ENCODE results near the gene SUOX. TPM values are rescaled to one million over a fixed set of nuclear protein-coding genes. Genes with fewer than 3 reads are reported as not detected.
"Not testable (repeated sequence)": the region's sequence is repeated elsewhere in the genome, so short reads cannot be mapped to it uniquely, and the experiment has no call there.

SUOX gene
- total RNA-seq, 1 experiment from 2014 or later, result 11.0 TPM

- not testable (repeated sequence) for H3K36me3 ChIP-seq (ENCODE audit: insufficient read depth, low read length); DNase-seq
Observed at GRCh38 chr12:55985976-55986375, 11.1 kb upstream of the SUOX start.

GRCh38 chr12:55991110-55991509, 6.0 kb upstream of the SUOX start:
- Histone ChIP-seq H3K4me2 (ENCODE audit: low read depth, low read length, poor library complexity, severe bottlenecking) (no peak overlapping the region), H3K4me1 (ENCODE audit: low read length) (no peaks in the 10 kb centered on the region), H3K9me2 (replicated peaks; ENCODE audit: insufficient read depth, low read length) (no peaks in the 10 kb centered on the region), H3K79me2 (ENCODE audit: low read length) (no peaks in the 10 kb centered on the region), H3K27ac (ENCODE audit: low read length) (no peak overlapping the region), H3K9ac (ENCODE audit: low read length) (no peak overlapping the region), H2AFZ (ENCODE audit: low read length) (no peak overlapping the region), H4K20me1 (ENCODE audit: insufficient read depth, low read depth, low read length) (no peaks in the 10 kb centered on the region), H3K27me3 (ENCODE audit: low read length) (no peaks in the 10 kb centered on the region), H3K9me3 (ENCODE audit: low read length) (no peaks in the 10 kb centered on the region), H3K4me3 (ENCODE audit: low read length) (no peak overlapping the region), H3K36me3 (ENCODE audit: insufficient read depth, low read length) (peaks cover 9% of the 10 kb centered on the region; the same call in 1 of the 2 replicates)
- DNase-seq, result no peak

More at GRCh38 chr12:55985976-55986375, 11.1 kb upstream of the SUOX start:
- not testable (repeated sequence) for H3K4me3 ChIP-seq (ENCODE audit: low read length); H3K27ac ChIP-seq (ENCODE audit: low read length); H3K9me3 ChIP-seq (ENCODE audit: low read length); H3K9me2 ChIP-seq (replicated peaks; ENCODE audit: insufficient read depth, low read length); H4K20me1 ChIP-seq (ENCODE audit: insufficient read depth, low read depth, low read length); H3K27me3 ChIP-seq (ENCODE audit: low read length); H3K9ac ChIP-seq (ENCODE audit: low read length); H3K4me2 ChIP-seq (ENCODE audit: low read depth, low read length, poor library complexity, severe bottlenecking); H3K79me2 ChIP-seq (ENCODE audit: low read length); H2AFZ ChIP-seq (ENCODE audit: low read length)
- peaks cover 25% of the 10 kb centered on the region for H3K4me1 ChIP-seq (ENCODE audit: low read length)

GRCh38 chr12:55993230-55993853, 3.7 kb upstream of the SUOX start:
- Histone ChIP-seq H2AFZ (ENCODE audit: low read length) (no peak overlapping the region), H3K4me2 (ENCODE audit: low read depth, low read length, poor library complexity, severe bottlenecking) (no peak overlapping the region), H3K27me3 (ENCODE audit: low read length) (no peaks in the 10 kb centered on the region), H3K36me3 (ENCODE audit: insufficient read depth, low read length) (peaks cover 9% of the 10 kb centered on the region; the same call in 1 of the 2 replicates), H3K9ac (ENCODE audit: low read length) (no peak overlapping the region), H4K20me1 (ENCODE audit: insufficient read depth, low read depth, low read length) (no peaks in the 10 kb centered on the region), H3K27ac (ENCODE audit: low read length) (no peak overlapping the region), H3K4me3 (ENCODE audit: low read length) (no peak overlapping the region), H3K9me2 (replicated peaks; ENCODE audit: insufficient read depth, low read length) (no peaks in the 10 kb centered on the region), H3K9me3 (ENCODE audit: low read length) (no peaks in the 10 kb centered on the region), H3K79me2 (ENCODE audit: low read length) (no peaks in the 10 kb centered on the region), H3K4me1 (ENCODE audit: low read length) (no peaks in the 10 kb centered on the region)
- DNase-seq, result no peak

GRCh38 chr12:55995366-55995765, 1.7 kb upstream of the SUOX start:
- Histone ChIP-seq H3K9me2 (replicated peaks; ENCODE audit: insufficient read depth, low read length) (no peaks in the 10 kb centered on the region), H2AFZ (ENCODE audit: low read length) (no peak overlapping the region), H3K9me3 (ENCODE audit: low read length) (no peaks in the 10 kb centered on the region), H3K9ac (ENCODE audit: low read length) (no peak overlapping the region), H3K4me1 (ENCODE audit: low read length) (no peaks in the 10 kb centered on the region), H3K36me3 (ENCODE audit: insufficient read depth, low read length) (peaks cover 9% of the 10 kb centered on the region; the same call in 1 of the 2 replicates), H3K27me3 (ENCODE audit: low read length) (no peaks in the 10 kb centered on the region), H4K20me1 (ENCODE audit: insufficient read depth, low read depth, low read length) (no peaks in the 10 kb centered on the region), H3K79me2 (ENCODE audit: low read length) (no peaks in the 10 kb centered on the region), H3K4me2 (ENCODE audit: low read depth, low read length, poor library complexity, severe bottlenecking) (no peak overlapping the region), H3K4me3 (ENCODE audit: low read length) (no peak overlapping the region), H3K27ac (ENCODE audit: low read length) (no peak overlapping the region)
- no peak for DNase-seq

- no peak overlapping the region for H3K4me3 ChIP-seq (ENCODE audit: low read length)
- H3K79me2 ChIP-seq (ENCODE audit: low read length), result no peaks in the 10 kb centered on the region
- H2AFZ ChIP-seq (ENCODE audit: low read length), result no peak overlapping the region
- H3K4me1 ChIP-seq (ENCODE audit: low read length), result no peaks in the 10 kb centered on the region
- H3K36me3 ChIP-seq (ENCODE audit: insufficient read depth, low read length), result peaks cover 2% of the 10 kb centered on the region; the same call in 1 of the 2 replicates
- no peaks in the 10 kb centered on the region for H3K27me3 ChIP-seq (ENCODE audit: low read length)
- no peak overlapping the region for H3K27ac ChIP-seq (ENCODE audit: low read length)
- no peaks in the 10 kb centered on the region for H4K20me1 ChIP-seq (ENCODE audit: insufficient read depth, low read depth, low read length)
- no peak overlapping the region for H3K4me2 ChIP-seq (ENCODE audit: low read depth, low read length, poor library complexity, severe bottlenecking)
- H3K9ac ChIP-seq (ENCODE audit: low read length), result no peak overlapping the region
- H3K9me3 ChIP-seq (ENCODE audit: low read length), result no peaks in the 10 kb centered on the region
- H3K9me2 ChIP-seq (replicated peaks; ENCODE audit: insufficient read depth, low read length), result no peaks in the 10 kb centered on the region
- DNase-seq, result peak; percentile 88
Observed at GRCh38 chr12:55996201-55996714, 818 bp upstream of the SUOX start.

GRCh38 chr12:55997535-55997859, 421 bp downstream of the SUOX start:
- no peak overlapping the region for H3K9ac ChIP-seq (ENCODE audit: low read length)
- no peak for DNase-seq
- no peaks in the 10 kb centered on the region for H3K36me3 ChIP-seq (ENCODE audit: insufficient read depth, low read length)
- no peaks in the 10 kb centered on the region for H3K4me1 ChIP-seq (ENCODE audit: low read length)
- H4K20me1 ChIP-seq (ENCODE audit: insufficient read depth, low read depth, low read length), result no peaks in the 10 kb centered on the region
- no peaks in the 10 kb centered on the region for H3K9me2 ChIP-seq (replicated peaks; ENCODE audit: insufficient read depth, low read length)
- H3K79me2 ChIP-seq (ENCODE audit: low read length), result no peaks in the 10 kb centered on the region
- H3K9me3 ChIP-seq (ENCODE audit: low read length), result no peaks in the 10 kb centered on the region
- H3K27ac ChIP-seq (ENCODE audit: low read length), result no peak overlapping the region
- H3K4me2 ChIP-seq (ENCODE audit: low read depth, low read length, poor library complexity, severe bottlenecking), result no peak overlapping the region
- H3K27me3 ChIP-seq (ENCODE audit: low read length), result no peaks in the 10 kb centered on the region
- no peak overlapping the region for H3K4me3 ChIP-seq (ENCODE audit: low read length)
- H2AFZ ChIP-seq (ENCODE audit: low read length), result no peak overlapping the region

GRCh38 chr12:55999522-55999921, 2.4 kb downstream of the SUOX start:
- H3K4me1 ChIP-seq (ENCODE audit: low read length); H3K27me3 ChIP-seq (ENCODE audit: low read length); H3K4me2 ChIP-seq (ENCODE audit: low read depth, low read length, poor library complexity, severe bottlenecking); H3K9me2 ChIP-seq (replicated peaks; ENCODE audit: insufficient read depth, low read length); H3K36me3 ChIP-seq (ENCODE audit: insufficient read depth, low read length); H2AFZ ChIP-seq (ENCODE audit: low read length); H4K20me1 ChIP-seq (ENCODE audit: insufficient read depth, low read depth, low read length); H3K9me3 ChIP-seq (ENCODE audit: low read length); H3K9ac ChIP-seq (ENCODE audit: low read length); H3K79me2 ChIP-seq (ENCODE audit: low read length); DNase-seq; H3K27ac ChIP-seq (ENCODE audit: low read length); H3K4me3 ChIP-seq (ENCODE audit: low read length): not testable (repeated sequence)

GRCh38 chr12:55999999-56000540, 3.0 kb downstream of the SUOX start:
- not testable (repeated sequence) for H3K4me2 ChIP-seq (ENCODE audit: low read depth, low read length, poor library complexity, severe bottlenecking)

More at GRCh38 chr12:55999999-56000540, 3.0 kb downstream of the SUOX start:
- H3K9me3 ChIP-seq (ENCODE audit: low read length); H2AFZ ChIP-seq (ENCODE audit: low read length); H3K9me2 ChIP-seq (replicated peaks; ENCODE audit: insufficient read depth, low read length); H3K27ac ChIP-seq (ENCODE audit: low read length); DNase-seq; H4K20me1 ChIP-seq (ENCODE audit: insufficient read depth, low read depth, low read length); H3K36me3 ChIP-seq (ENCODE audit: insufficient read depth, low read length); H3K9ac ChIP-seq (ENCODE audit: low read length); H3K79me2 ChIP-seq (ENCODE audit: low read length); H3K4me1 ChIP-seq (ENCODE audit: low read length); H3K27me3 ChIP-seq (ENCODE audit: low read length); H3K4me3 ChIP-seq (ENCODE audit: low read length): not testable (repeated sequence)

All from Karpas-422 (cell line).